Spleen (tissue), 3 donors: ENCODE results near the gene PCNX4.

ENCODE experiments used
- POLR2A ChIP-seq, 3 donors: fragments of 450-650 bp; IDR thresholded peaks; one replicate each; pipeline ENCODE4 v1.5.1; 2017; ENCODE audit warnings: antibody characterized with exemption in 3 of 3, mild to moderate bottlenecking in 1 of 3
- POLR2AphosphoS5 ChIP-seq, 3 donors: sonication (generic); formaldehyde crosslinking; IDR thresholded peaks; one replicate each; pipeline ENCODE4 v1.5.1; 2017; ENCODE audit warnings: antibody characterized with exemption in 3 of 3

- TF ChIP-seq POLR2A (IDR thresholded peaks at IDR 0.05) (no peak), POLR2AphosphoS5 (IDR thresholded peaks at IDR 0.05) (no peak)
Observed at GRCh38 chr14:60215520-60216420, 124.0 kb downstream of the PCNX4 start.
